Limb (tissue), 2 donors: ENCODE results near the gene HOXD8.

Source experiments
- DNase-seq, 2 donors: peaks; one replicate each; pipeline ENCODE4 v3.0.0-alpha.2; 2016; ENCODE audit errors: extremely low spot score in 2 of 2

Gene HOXD8

DNA sequence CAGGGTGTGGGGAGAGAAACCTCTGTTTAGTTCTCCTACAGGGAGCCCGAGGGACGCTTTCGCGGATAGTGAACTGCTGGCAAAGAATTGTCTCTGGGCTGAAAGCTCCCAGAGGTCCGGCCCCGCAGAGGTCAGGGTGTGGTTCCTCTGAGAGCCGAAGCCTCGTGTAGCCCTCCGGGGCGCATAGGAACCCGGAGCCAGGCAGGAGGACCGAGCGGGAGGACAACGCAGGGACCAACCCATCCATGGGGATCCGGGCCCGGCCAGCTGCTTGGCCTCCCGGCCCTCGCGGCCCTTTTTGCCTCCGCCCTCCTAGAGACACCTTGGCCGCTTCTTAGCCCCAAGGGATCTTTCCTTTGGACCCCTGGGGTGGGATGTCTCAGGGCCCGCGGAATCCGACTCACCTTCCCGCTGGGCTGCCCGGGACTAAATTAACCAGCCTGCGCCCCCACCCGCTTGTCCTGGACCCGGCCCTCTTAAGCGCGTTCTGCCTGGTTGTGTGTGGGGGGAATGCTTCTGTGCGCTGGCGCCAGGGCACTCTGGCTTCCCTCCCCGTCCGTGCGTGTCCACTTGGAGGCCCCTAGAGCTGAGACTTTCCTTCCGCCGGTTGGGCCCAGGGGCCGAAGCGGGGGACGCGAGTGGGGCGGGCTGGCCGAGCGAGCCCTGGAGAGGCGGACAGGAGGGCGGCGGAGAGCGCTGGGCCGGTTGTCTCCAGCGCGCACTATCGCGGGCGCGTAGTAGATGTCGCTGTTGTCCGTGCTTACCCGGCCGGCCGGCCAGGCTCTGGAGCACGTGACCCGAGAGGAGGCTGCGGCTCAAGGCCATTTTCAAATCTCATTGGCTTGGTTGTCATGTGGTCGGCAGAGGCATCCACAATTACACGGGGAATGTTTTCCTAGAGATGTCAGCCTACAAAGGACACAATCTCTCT, 13.4 kb upstream of the HOXD8 start, which contains the start of gene HOXD10:
Gene HOXD10, plus strand, starts transcription at position 896 of the 931 bp plus-strand sequence. CDS start 56 bp downstream, outside the sequence.
- DNase-seq, result no peak

DNA sequence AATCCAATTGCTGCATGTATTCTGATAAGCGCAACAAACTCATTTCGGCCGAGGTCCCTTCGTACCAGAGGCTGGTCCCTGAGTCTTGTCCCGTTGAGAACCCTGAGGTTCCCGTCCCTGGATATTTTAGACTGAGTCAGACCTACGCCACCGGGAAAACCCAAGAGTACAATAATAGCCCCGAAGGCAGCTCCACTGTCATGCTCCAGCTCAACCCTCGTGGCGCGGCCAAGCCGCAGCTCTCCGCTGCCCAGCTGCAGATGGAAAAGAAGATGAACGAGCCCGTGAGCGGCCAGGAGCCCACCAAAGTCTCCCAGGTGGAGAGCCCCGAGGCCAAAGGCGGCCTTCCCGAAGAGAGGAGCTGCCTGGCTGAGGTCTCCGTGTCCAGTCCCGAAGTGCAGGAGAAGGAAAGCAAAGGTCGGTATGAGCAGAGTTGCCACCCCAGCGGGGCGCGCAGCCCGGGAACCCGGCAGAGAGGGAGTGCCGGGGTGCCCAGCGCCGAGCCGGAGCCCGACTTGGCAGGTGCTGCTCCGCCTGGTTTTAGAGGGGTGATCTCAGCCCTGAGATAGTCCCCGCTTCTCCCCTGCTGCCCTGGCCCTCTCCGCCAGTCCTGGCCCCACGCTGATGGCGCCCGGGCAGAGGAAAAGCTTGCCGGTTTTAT, 12.2 kb upstream of the HOXD8 start:
- peak in 1 of 2 donors; percentile 43 for DNase-seq

DNA sequence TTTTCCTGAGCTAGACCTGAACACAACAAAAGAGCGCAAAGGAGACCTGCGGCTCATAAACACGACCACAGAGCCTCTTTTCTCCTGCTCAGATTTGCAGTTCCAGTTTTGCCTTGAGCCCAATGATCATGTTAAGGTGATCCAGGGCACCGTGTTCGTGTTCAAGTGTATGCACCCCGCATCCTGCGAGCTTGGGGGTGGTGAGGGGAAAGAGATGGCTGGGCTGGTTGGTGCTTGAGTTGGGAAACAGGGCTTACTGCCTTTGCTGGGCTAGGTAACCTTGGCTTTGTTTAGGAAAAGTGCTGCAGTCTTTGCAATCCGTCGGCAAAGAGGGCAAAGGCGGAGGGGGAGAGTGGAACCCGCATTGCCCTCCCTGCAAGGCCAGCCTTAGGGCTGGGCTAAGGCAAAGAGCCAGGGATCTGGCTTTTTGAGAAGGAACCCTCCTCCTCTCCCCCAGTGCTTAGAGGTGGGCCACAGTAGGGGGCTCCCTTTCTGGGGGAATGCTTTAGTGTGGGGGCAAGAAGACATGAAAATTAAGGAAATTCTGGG, 11.6 kb upstream of the HOXD8 start:
- DNase-seq, result no peak

DNA sequence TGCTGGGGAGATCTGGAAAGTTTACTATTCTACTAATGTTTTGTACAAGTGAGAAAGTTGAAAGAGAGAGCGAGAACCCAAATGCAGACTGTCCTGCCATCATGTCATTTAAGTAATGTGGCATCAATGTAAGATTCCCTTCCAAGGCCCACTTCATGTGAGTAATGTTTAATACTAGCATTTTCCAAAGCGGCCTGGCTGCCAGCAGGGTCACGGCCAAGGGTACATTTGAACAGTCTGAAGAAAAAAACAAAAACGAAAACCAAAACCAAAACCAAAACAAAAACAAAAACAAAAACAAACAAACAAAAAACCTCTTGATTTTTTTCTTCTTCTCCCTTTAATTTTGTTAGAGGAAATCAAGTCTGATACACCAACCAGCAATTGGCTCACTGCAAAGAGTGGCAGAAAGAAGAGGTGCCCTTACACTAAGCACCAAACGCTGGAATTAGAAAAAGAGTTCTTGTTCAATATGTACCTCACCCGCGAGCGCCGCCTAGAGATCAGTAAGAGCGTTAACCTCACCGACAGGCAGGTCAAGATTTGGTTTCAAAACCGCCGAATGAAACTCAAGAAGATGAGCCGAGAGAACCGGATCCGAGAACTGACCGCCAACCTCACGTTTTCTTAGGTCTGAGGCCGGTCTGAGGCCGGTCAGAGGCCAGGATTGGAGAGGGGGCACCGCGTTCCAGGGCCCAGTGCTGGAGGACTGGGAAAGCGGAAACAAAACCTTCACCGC, 10.7 kb upstream of the HOXD8 start:
- peak in 1 of 2 donors; percentile 69 for DNase-seq

GRCh38 chr2:176120364-176121189, 8.9 kb upstream of the HOXD8 start:
- DNase-seq, result peak in 1 of 2 donors; percentile 47

DNA sequence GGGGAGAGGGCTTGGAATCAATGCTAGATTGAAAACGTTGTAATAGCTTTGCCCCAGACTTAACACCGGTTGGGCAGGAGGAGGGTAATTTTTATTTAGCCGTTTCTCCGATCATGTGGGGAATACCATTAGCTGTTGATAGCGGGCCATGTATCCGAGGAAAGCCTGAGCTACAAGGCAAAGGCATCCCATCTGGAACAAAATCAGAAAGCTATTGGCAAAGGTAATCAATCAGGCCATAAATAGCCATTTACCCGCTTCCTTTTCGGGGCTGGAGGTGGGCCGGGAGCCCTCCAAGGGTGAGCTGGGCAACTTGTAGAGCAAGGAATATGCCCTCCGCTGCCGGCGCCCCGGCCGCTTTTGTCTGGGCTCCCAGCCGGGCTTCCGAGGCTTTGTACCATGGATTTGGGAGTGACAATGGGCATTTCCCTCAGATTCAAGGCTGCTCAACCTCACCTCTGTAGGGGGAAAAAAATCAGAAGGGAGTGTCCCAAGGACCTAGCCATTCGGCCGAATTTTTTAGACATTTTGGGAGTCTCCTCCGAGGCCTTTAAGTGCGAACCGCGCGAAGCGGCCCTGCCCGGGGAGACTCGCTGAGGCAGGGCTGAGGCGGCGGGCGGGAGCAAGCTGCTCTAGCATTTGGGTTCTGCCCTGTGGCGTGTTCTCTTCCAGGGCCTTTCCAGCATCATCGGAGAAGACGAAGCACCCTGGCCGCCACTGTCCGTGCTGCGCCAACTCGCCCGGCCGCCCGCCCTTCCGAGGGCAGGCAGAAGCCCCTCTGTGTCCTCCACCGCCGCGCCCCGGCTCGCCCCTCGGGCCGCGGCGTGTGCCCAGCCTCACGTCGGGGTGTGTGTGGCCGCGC, 8.1 kb upstream of the HOXD8 start:
- DNase-seq, result peak in 1 of 2 donors; percentile 64

DNA sequence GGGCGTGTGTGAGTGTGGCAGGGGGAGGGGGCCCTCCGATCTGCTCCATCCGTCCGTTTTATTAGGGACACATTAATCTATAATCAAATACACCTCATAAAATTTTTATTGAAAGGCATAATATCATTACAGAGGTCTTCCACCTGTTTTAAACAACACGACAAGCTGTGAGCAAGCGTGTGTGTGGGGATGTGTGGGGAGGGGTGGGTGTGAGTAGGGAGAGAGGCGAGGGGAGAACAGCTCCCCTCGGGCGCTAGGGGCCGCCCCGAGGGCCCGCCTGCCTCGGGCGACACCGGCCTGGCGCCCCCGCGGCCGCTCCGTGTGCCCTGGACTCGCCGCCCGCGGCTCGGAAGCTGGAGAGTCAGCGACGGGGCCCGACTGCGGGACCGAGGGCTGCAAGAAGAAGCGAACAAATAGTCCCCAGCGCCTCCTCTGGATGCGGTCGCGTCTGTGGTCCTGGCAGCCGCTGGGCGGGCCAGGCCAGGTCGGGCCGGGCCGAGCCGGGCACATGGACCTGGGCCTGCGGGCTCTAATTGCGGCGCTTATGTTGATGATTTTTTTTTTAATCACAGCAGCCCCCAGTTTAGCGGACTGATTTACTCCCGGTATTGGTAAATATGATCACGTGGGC, 7.3 kb upstream of the HOXD8 start:
- DNase-seq, result no peak

DNA sequence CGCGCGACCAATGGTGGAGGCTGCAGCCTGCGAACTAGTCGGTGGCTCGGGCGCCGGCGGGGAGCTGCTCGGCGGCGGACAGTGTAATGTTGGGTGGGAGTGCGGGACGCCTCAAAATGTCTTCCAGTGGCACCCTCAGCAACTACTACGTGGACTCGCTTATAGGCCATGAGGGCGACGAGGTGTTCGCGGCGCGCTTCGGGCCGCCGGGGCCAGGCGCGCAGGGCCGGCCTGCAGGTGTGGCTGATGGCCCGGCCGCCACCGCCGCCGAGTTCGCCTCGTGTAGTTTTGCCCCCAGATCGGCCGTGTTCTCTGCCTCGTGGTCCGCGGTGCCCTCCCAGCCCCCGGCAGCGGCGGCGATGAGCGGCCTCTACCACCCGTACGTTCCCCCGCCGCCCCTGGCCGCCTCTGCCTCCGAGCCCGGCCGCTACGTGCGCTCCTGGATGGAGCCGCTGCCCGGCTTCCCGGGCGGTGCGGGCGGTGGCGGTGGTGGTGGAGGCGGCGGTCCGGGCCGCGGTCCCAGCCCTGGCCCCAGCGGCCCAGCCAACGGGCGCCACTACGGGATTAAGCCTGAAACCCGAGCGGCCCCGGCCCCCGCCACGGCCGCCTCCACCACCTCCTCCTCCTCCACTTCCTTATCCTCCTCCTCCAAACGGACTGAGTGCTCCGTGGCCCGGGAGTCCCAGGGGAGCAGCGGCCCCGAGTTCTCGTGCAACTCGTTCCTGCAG, 6.7 kb upstream of the HOXD8 start, which contains the start of gene HOXD9:
Gene HOXD9, plus strand, starts transcription at position 37 of the 728 bp plus-strand sequence. Its CDS starts 50 bp downstream, at position 87.
- peak in 1 of 2 donors; percentile 82 for DNase-seq

GRCh38 chr2:176123411-176124109, 5.9 kb upstream of the HOXD8 start:
- DNase-seq, result peak in 1 of 2 donors; percentile 59

DNA sequence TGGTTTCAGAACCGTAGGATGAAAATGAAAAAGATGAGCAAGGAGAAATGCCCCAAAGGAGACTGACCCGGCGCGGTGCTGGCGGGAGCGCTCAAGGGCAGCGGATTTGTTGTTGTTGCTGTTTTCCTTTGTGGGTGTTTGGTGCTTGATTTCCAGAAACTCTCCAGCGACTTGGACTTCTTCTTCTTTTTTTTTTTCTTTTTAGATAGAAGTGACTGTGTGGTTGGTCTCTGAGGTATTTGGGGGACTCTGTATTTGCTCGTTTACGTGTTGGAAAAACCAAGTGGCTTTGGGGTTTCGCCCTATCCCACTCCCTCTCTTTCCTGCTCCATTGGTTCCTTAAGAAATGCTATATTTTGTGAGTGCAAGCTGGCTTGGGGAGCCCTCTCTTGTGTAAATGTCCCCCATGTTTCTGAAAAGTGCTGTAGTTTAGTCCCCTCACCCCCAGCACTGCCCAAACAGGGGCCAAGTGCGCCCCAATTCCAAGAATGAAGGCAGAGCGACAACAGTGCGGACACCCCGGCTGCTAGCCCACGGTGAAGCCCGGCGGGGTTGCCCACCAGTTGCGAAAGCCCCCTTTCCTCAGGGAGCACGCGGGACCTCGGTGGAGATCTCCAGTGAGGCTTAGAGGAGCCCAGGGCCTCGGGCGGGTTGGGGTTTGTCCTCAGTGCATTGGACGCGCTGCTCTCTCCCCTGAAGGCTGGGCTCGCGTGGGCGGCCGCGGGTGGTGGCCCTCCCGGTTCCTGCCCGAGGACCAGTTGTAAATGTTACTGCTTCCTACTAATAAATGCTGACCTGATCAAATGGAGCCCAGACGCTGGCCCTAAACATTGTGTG, 5.2 kb upstream of the HOXD8 start:
- DNase-seq, result peak in 1 of 2 donors; percentile 44

- DNase-seq, result peak in 1 of 2 donors; percentile 46
Measured at GRCh38 chr2:176124947-176125771, 4.3 kb upstream of the HOXD8 start.

DNA sequence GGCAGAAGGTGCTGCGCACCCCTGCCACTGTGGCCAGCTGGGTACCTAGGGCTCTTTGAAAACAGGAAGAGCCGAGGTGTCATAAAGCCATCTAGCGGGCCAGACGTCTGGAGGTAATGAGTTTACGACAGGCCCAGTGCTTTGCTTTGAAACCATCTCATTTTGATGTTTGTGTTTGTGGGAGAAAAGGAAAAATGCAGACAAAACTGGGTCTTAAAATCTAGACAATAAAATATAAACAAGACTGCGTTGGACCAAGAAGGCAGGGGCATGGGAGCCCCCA, 3.8 kb upstream of the HOXD8 start:
- no peak for DNase-seq

- DNase-seq, result peak; percentile 75 to 83
Measured at GRCh38 chr2:176126929-176127773, 2.4 kb upstream of the HOXD8 start.

DNA sequence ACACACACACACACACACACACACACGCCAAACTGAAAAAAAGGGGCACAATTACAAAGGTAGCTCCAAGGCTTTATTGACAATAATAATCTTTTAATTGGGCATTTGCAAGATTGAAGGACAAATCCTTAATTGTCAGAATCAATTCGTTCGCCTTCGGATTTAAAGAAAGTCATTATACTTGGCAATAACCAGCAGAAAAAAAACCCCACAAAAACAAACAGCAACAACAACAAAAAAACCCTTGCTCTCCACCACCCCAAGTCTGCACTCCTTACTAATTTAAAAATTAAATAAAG, 1.8 kb upstream of the HOXD8 start:
- no peak for DNase-seq
